ENCODE measurements around the gene FOXK2. TPM values are rescaled to one million over a fixed set of nuclear protein-coding genes. Genes with fewer than 3 reads are reported as not detected.

Gene FOXK2
- total RNA-seq, 1 experiment from 2014 or later: 22.4 TPM

GRCh38 chr17:82649501-82650261, 130.1 kb downstream of the FOXK2 start:
- DNase-seq: no peak
- no peak overlapping the region for H3K9ac ChIP-seq (ENCODE audit: low read length)
- no peak overlapping the region for H2AFZ ChIP-seq (ENCODE audit: low read length)
- H3K27ac ChIP-seq (ENCODE audit: low read length): no peak overlapping the region
- no peak overlapping the region for H3K4me3 ChIP-seq (ENCODE audit: low read length)
- peaks cover 24% of the 10 kb centered on the region for H4K20me1 ChIP-seq (ENCODE audit: insufficient read depth, low read depth, low read length)
- H3K9me3 ChIP-seq (ENCODE audit: low read length): no peaks in the 10 kb centered on the region
- no peak overlapping the region for H3K4me2 ChIP-seq (ENCODE audit: low read depth, low read length, poor library complexity, severe bottlenecking)
- H3K27me3 ChIP-seq (ENCODE audit: low read length): no peaks in the 10 kb centered on the region
- no peaks in the 10 kb centered on the region for H3K36me3 ChIP-seq (ENCODE audit: insufficient read depth, low read length)
- H3K9me2 ChIP-seq (replicated peaks; ENCODE audit: insufficient read depth, low read length): no peaks in the 10 kb centered on the region
- H3K4me1 ChIP-seq (ENCODE audit: low read length): peaks cover 8% of the 10 kb centered on the region
- peaks cover 35% of the 10 kb centered on the region for H3K79me2 ChIP-seq (ENCODE audit: low read length)

DNA sequence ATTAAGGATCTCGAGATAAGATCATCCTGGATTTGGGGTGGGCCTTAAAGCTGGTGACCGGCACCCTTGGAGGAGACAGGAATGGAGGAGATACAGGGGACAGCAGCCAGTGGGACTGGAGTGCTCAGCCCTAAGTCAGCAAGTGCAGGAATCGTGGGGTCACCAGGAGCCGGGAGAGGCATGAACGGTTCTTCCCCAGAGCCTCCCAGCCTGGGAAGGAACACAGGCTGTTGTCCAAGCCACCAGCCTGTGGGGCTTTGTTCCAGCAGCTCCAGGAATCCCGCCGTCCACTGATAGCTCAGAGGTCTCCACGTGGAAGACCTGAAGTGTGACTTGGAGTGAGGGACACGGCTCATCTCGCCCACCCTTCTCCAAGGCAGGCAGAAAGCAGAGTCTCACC, 131.2 kb downstream of the FOXK2 start:
- no peak overlapping the region for H3K27ac ChIP-seq (ENCODE audit: low read length)
- no peaks in the 10 kb centered on the region for H3K9me3 ChIP-seq (ENCODE audit: low read length)
- H3K36me3 ChIP-seq (ENCODE audit: insufficient read depth, low read length): no peaks in the 10 kb centered on the region
- H4K20me1 ChIP-seq (ENCODE audit: insufficient read depth, low read depth, low read length): peaks cover 17% of the 10 kb centered on the region
- no peak overlapping the region for H3K9ac ChIP-seq (ENCODE audit: low read length)
- DNase-seq: no peak
- no peaks in the 10 kb centered on the region for H3K9me2 ChIP-seq (replicated peaks; ENCODE audit: insufficient read depth, low read length)
- peaks cover 24% of the 10 kb centered on the region for H3K79me2 ChIP-seq (ENCODE audit: low read length)
- H3K4me2 ChIP-seq (ENCODE audit: low read depth, low read length, poor library complexity, severe bottlenecking): no peak overlapping the region
- H3K27me3 ChIP-seq (ENCODE audit: low read length): no peaks in the 10 kb centered on the region
- H3K4me1 ChIP-seq (ENCODE audit: low read length): peaks cover 8% of the 10 kb centered on the region
- no peak overlapping the region for H2AFZ ChIP-seq (ENCODE audit: low read length)
- no peak overlapping the region for H3K4me3 ChIP-seq (ENCODE audit: low read length)

DNA sequence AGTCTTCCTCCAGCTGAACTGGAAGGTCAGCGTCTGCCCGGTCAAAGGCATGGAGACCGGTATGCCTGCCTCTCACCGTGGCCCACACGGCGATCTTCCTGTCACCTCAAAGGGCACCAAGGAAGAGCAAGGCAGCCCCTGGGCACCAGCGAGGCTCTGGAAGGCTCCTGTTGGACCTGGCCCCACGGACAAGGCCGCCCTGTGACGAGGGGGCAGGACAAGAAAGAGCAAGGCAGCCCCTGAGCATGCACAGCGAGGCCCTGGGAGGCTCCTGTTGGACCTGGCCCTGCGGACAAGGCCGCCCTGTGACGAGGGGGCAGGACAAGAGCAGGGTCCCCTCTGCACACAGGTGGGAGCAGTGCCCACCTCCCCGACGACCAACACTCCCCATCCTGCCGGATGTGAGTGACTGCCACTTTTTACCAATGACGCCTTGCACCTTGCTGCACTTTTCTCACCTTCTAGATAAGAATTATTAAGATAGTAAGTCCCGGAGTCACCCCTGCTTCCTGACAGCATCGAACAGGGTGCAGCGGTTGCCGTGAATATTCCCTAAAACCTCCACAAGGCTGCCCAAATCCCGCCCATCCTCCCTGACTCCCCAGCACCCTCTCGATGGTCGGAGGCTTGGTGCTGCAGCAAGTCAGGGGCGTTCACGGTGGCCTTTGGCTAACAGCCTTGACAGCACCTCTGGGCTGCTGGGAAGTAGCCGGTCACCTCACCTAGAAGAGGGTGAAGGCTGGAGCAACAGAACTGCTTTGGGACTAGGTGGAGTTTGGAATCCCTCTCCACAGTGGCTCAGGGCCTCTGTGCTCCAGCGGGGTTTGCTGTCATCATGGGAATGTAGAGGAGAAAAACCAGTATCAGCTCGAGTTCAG, 134.4 kb downstream of the FOXK2 start:
- Histone ChIP-seq H2AFZ (ENCODE audit: low read length) (no peak overlapping the region), H3K4me2 (ENCODE audit: low read depth, low read length, poor library complexity, severe bottlenecking) (no peak overlapping the region)

More for the DNA sequence above, 134.4 kb downstream of the FOXK2 start:
- Histone ChIP-seq H4K20me1 (ENCODE audit: insufficient read depth, low read depth, low read length) (no peaks in the 10 kb centered on the region), H3K27ac (ENCODE audit: low read length) (no peak overlapping the region), H3K9ac (ENCODE audit: low read length) (no peak overlapping the region), H3K27me3 (ENCODE audit: low read length) (no peaks in the 10 kb centered on the region), H3K4me1 (ENCODE audit: low read length) (no peaks in the 10 kb centered on the region), H3K9me2 (replicated peaks; ENCODE audit: insufficient read depth, low read length) (no peaks in the 10 kb centered on the region), H3K36me3 (ENCODE audit: insufficient read depth, low read length) (no peaks in the 10 kb centered on the region), H3K4me3 (ENCODE audit: low read length) (no peak overlapping the region), H3K9me3 (ENCODE audit: low read length) (no peaks in the 10 kb centered on the region), H3K79me2 (ENCODE audit: low read length) (no peaks in the 10 kb centered on the region)
- DNase-seq: no peak

Other genes starting within 250 kb of the FOXK2 start
- gene CSNK1D, start 246.0 kb upstream of the FOXK2 start, total RNA-seq (2014; rRNA removed; shearing (Covaris generic); ENCODE audit: low replicate concordance): 27.1 and 30.6 TPM in 2 replicates
- not detected in 2 replicates for gene CD7, start 202.1 kb upstream of the FOXK2 start, total RNA-seq (2014; rRNA removed; shearing (Covaris generic); ENCODE audit: low replicate concordance)
- gene SECTM1, start 186.0 kb upstream of the FOXK2 start, total RNA-seq (2014; rRNA removed; shearing (Covaris generic); ENCODE audit: low replicate concordance): 0.72 TPM in 1 of 2 replicates, not detected in the other
- 0.34 and 2.3 TPM in 2 replicates for gene TEX19, start 160.5 kb upstream of the FOXK2 start, total RNA-seq (2014; rRNA removed; shearing (Covaris generic); ENCODE audit: low replicate concordance)
- gene UTS2R, start 148.0 kb upstream of the FOXK2 start, total RNA-seq (2014; rRNA removed; shearing (Covaris generic); ENCODE audit: low replicate concordance): not detected in 2 replicates
- 21.7 and 55.7 TPM in 2 replicates for gene HEXD, start 101.4 kb upstream of the FOXK2 start, total RNA-seq (2014; rRNA removed; shearing (Covaris generic); ENCODE audit: low replicate concordance)
- 14.8 and 17.9 TPM in 2 replicates for gene OGFOD3, start 101.1 kb upstream of the FOXK2 start, total RNA-seq (2014; rRNA removed; shearing (Covaris generic); ENCODE audit: low replicate concordance)
- gene CYBC1, start 69.0 kb upstream of the FOXK2 start, total RNA-seq (2014; rRNA removed; shearing (Covaris generic); ENCODE audit: low replicate concordance): 92.4 and 147 TPM in 2 replicates
- gene NARF, start 61.0 kb upstream of the FOXK2 start, total RNA-seq (2014; rRNA removed; shearing (Covaris generic); ENCODE audit: low replicate concordance): 43.3 and 53.5 TPM in 2 replicates
- gene WDR45B, start 128.7 kb downstream of the FOXK2 start, total RNA-seq (2014; rRNA removed; shearing (Covaris generic); ENCODE audit: low replicate concordance): 55.8 and 58.9 TPM in 2 replicates
- 1.7 and 1.8 TPM in 2 replicates for gene RAB40B, start 179.0 kb downstream of the FOXK2 start, total RNA-seq (2014; rRNA removed; shearing (Covaris generic); ENCODE audit: low replicate concordance)
- gene FN3KRP, start 197.0 kb downstream of the FOXK2 start, total RNA-seq (2014; rRNA removed; shearing (Covaris generic); ENCODE audit: low replicate concordance): 6.2 and 6.6 TPM in 2 replicates
- gene FN3K, start 215.9 kb downstream of the FOXK2 start, total RNA-seq (2014; rRNA removed; shearing (Covaris generic); ENCODE audit: low replicate concordance): not detected in 2 replicates
- gene TBCD, start 232.3 kb downstream of the FOXK2 start, total RNA-seq (2014; rRNA removed; shearing (Covaris generic); ENCODE audit: low replicate concordance): 26.2 and 28.7 TPM in 2 replicates